NB4 (cell line): ENCODE data around the gene GRIA2.

Experiments
- DNase-seq: peaks from one replicate; pipeline ENCODE4 v3.0.0; 2010; ENCODE audit warnings: low read depth
- H3K4me3 ChIP-seq: one replicate; pipeline ENCODE4 v1.5.1; 2011; ENCODE audit warnings: mild to moderate bottlenecking, low read depth, low read length, moderate library complexity
- MYC ChIP-seq: IDR thresholded peaks from 2 replicates; pipeline ENCODE4 v1.6.1; 2011; ENCODE audit warnings: low read depth, low read length
- POLR2A ChIP-seq: IDR thresholded peaks from 2 replicates; pipeline ENCODE4 v1.6.1; 2011; ENCODE audit warnings: mild to moderate bottlenecking; ENCODE audit not compliant: insufficient read length; ENCODE audit errors: extremely low read depth
- TF ChIP-seq, protein P1 (sequence below): IDR thresholded peaks from 2 replicates; pipeline ENCODE4 v1.6.1; 2011; ENCODE audit warnings: low read depth, low read length
- TF ChIP-seq, protein P2 (sequence below): IDR thresholded peaks from one replicate; pipeline ENCODE4 v1.5.1; 2012; ENCODE audit warnings: low read depth, low read length

The GRIA2 gene

GRCh38 chr4:157304769-157305168 lies 84.2 kb downstream of the GRIA2 start:
- H3K4me3 ChIP-seq: no peak overlapping the region
- TF ChIP-seq, protein P1, sequence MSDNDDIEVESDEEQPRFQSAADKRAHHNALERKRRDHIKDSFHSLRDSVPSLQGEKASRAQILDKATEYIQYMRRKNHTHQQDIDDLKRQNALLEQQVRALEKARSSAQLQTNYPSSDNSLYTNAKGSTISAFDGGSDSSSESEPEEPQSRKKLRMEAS: no peak
- TF ChIP-seq, protein P2, sequence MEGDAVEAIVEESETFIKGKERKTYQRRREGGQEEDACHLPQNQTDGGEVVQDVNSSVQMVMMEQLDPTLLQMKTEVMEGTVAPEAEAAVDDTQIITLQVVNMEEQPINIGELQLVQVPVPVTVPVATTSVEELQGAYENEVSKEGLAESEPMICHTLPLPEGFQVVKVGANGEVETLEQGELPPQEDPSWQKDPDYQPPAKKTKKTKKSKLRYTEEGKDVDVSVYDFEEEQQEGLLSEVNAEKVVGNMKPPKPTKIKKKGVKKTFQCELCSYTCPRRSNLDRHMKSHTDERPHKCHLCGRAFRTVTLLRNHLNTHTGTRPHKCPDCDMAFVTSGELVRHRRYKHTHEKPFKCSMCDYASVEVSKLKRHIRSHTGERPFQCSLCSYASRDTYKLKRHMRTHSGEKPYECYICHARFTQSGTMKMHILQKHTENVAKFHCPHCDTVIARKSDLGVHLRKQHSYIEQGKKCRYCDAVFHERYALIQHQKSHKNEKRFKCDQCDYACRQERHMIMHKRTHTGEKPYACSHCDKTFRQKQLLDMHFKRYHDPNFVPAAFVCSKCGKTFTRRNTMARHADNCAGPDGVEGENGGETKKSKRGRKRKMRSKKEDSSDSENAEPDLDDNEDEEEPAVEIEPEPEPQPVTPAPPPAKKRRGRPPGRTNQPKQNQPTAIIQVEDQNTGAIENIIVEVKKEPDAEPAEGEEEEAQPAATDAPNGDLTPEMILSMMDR: no peak
- TF ChIP-seq POLR2A (no peak), MYC (no peak)

DNA sequence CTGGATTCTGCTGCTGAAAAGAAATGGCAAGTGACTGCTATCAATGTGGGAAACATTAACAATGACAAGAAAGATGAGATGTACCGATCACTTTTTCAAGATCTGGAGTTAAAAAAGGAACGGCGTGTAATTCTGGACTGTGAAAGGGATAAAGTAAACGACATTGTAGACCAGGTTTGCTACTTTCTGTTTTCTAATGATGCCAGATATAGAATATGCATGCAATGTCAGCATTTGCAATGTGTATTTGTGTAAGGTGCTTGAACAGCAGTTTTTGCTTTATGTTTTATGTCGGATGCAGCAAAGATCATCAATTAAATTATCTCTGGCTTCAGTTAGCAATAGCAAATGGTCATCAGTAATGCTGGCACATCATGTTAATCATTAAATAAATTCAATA lies 92.2 kb downstream of the GRIA2 start:
- TF ChIP-seq MYC (no peak), POLR2A (no peak)
- TF ChIP-seq, protein P2: no peak
- TF ChIP-seq, protein P1: no peak
- H3K4me3 ChIP-seq: no peak overlapping the region
- DNase-seq: no peak

More at GRCh38 chr4:157304769-157305168, 84.2 kb downstream of the GRIA2 start:
- no peak for DNase-seq

DNA sequence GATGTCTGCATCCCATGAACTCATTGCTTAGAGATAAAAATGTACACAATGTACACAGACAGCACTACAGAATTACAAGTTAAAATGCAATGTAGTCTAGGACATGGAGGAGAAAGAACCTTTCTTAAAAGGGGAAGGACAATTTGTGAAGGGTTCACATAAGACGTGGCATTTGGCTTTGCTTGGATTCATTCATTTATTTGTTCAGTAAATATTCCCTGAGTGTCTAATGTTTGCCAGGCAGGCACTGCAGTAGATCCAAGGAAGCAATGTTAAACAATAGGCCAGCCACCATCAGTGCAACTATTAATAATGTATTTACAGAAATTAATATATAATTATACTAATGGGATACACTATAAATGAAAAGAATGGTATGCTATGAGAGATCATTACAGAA lies 94.4 kb downstream of the GRIA2 start:
- H3K4me3 ChIP-seq: no peak overlapping the region
- TF ChIP-seq MYC: no peak
- TF ChIP-seq POLR2A: no peak
- TF ChIP-seq, protein P1: no peak
- TF ChIP-seq, protein P2: no peak
- DNase-seq: no peak

DNA sequence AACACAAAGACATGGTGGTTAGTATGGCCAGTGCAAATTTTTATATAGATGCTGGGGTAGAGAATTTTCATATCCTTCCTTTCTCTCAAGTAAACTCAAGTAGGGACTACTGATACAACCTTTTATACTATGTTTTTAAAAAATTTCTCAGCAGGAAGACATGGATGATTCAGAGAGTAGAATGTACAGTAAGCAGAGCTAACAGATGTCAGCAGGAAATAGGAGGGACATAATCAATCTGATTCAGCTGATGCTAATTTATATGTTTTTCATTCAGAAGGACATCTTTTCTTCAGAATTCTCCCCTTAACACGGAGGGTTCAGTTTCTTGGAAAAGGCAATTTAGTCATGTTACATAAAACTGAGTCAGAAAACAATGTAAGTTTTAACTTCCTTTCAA lies 95.4 kb downstream of the GRIA2 start:
- no peak for DNase-seq
- TF ChIP-seq POLR2A: no peak
- TF ChIP-seq MYC: no peak
- TF ChIP-seq, protein P1: no peak
- TF ChIP-seq, protein P2: no peak
- H3K4me3 ChIP-seq: no peak overlapping the region

DNA sequence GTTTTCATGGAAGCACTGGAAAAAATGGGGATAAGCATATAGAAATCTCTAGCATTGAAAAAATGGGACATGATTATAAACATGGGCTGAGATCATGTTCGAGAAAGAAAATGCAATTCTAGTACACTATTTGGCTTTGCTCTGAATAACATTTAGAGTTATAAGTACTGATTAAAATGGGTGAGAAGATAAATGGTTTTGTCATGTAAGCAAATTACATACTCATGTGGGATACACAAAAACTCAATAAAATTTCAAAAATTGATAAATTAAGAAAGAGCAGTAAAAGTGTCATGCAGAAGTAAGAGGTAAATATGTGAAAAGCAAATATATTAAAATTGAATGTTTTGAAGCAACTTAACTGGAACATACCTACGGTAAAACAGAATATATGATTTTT lies 99.6 kb downstream of the GRIA2 start:
- TF ChIP-seq, protein P1: no peak
- TF ChIP-seq MYC: no peak
- TF ChIP-seq POLR2A: no peak
- TF ChIP-seq, protein P2: no peak
- H3K4me3 ChIP-seq: no peak overlapping the region

DNA sequence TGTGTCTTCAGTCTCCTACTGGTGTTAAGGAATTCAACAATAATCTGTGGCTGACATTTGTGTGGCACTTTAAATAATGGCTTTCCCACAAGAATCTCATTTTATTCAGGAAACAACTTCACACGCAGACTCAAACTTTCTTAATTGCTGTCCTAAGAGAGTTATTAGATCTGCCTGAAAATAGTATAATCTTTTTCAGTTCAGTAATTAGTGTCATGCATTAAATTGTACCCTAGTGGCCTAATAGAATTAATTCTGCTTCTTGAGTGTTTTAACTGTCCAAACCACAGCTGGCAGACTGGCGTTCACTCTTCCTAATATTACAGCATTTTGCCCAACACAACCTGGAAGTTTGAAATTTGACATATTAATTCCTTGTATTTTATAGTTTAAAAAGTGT lies 107.1 kb downstream of the GRIA2 start:
- no peak overlapping the region for H3K4me3 ChIP-seq
- DNase-seq: no peak
- TF ChIP-seq MYC (no peak), POLR2A (no peak)
- TF ChIP-seq, protein P2: no peak
- TF ChIP-seq, protein P1: no peak

More for the DNA sequence above, 99.6 kb downstream of the GRIA2 start:
- DNase-seq: no peak
